GM10266 (cell line): Measurements from ENCODE around the gene IRF8.

ENCODE experiments used
- DNase-seq: peaks from one replicate; pipeline ENCODE4 v3.0.0; 2012; ENCODE audit errors: extremely low spot score
- TF ChIP-seq, protein P1 (sequence below): IDR thresholded peaks from 2 replicates; pipeline ENCODE4 v1.5.1; 2012; ENCODE audit warnings: mild to moderate bottlenecking, low read depth; ENCODE audit not compliant: control insufficient read depth, insufficient read depth; ENCODE audit errors: missing control alignments

The IRF8 gene

DNA sequence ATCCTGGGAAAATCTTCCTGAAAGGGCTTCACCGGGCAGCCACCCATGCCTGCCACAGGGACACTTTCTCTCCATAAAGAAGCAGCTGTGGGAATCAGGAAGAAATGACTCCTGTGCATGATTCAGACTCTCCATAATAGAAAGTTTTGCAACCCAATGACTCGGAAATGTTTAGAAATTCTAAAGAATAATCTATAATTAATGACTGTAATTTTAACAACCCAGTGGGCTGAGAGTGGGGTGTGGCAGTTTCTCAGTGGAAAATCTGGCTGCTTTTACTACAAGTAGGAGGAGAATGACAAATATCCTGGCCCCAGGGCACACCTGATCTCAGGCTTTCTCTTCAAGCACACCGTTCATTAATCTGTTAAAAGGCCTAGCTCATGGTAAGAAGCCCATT lies 25.7 kb downstream of the IRF8 start:
- DNase-seq: no peak
- TF ChIP-seq, protein P1, sequence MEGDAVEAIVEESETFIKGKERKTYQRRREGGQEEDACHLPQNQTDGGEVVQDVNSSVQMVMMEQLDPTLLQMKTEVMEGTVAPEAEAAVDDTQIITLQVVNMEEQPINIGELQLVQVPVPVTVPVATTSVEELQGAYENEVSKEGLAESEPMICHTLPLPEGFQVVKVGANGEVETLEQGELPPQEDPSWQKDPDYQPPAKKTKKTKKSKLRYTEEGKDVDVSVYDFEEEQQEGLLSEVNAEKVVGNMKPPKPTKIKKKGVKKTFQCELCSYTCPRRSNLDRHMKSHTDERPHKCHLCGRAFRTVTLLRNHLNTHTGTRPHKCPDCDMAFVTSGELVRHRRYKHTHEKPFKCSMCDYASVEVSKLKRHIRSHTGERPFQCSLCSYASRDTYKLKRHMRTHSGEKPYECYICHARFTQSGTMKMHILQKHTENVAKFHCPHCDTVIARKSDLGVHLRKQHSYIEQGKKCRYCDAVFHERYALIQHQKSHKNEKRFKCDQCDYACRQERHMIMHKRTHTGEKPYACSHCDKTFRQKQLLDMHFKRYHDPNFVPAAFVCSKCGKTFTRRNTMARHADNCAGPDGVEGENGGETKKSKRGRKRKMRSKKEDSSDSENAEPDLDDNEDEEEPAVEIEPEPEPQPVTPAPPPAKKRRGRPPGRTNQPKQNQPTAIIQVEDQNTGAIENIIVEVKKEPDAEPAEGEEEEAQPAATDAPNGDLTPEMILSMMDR: no peak

- DNase-seq: no peak
These were observed 27.4 kb downstream of the IRF8 start for GRCh38 chr16:85926370-85926769.

GRCh38 chr16:85927371-85927770 lies 28.4 kb downstream of the IRF8 start:
- TF ChIP-seq, protein P1: no peak
- DNase-seq: no peak

More at GRCh38 chr16:85926370-85926769, 27.4 kb downstream of the IRF8 start:
- TF ChIP-seq, protein P1: no peak

DNA sequence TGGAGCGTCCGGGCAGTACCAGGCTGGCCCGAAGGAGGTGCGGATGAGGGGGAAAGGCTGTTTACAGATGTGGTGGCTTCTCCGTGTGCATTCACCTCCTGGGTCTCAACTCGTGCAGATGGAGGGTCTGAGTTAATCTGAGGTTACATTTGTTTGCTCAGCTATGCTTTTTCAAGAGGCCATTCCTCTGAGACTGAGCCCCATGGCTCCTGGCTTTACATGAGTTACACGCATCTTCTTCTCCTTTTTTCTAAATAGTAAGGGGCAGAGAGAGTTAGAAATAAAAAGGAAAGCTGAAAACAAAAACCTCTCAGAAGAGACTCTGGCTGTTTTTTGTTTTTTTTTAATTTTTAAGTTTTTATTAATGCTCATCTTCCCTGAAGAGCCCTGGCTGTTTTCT lies 29.0 kb downstream of the IRF8 start:
- no peak for DNase-seq
- TF ChIP-seq, protein P1: no peak

GRCh38 chr16:85928401-85928820 lies 29.4 kb downstream of the IRF8 start:
- no peak for DNase-seq
- TF ChIP-seq, protein P1: no peak

GRCh38 chr16:85929259-85929721 lies 30.3 kb downstream of the IRF8 start:
- TF ChIP-seq, protein P1: no peak
- no peak for DNase-seq

- TF ChIP-seq, protein P1: no peak
- DNase-seq: no peak
These were observed 31.3 kb downstream of the IRF8 start for GRCh38 chr16:85930301-85930700.
